ENCODE results near the gene PTPRN2. TPM values are rescaled to one million over a fixed set of nuclear protein-coding genes. Genes with fewer than 3 reads are reported as not detected.

PTPRN2 gene
- total and polyA plus RNA-seq, 8 donors, result 4.9 to 136 (median 46.8) TPM

DNA sequence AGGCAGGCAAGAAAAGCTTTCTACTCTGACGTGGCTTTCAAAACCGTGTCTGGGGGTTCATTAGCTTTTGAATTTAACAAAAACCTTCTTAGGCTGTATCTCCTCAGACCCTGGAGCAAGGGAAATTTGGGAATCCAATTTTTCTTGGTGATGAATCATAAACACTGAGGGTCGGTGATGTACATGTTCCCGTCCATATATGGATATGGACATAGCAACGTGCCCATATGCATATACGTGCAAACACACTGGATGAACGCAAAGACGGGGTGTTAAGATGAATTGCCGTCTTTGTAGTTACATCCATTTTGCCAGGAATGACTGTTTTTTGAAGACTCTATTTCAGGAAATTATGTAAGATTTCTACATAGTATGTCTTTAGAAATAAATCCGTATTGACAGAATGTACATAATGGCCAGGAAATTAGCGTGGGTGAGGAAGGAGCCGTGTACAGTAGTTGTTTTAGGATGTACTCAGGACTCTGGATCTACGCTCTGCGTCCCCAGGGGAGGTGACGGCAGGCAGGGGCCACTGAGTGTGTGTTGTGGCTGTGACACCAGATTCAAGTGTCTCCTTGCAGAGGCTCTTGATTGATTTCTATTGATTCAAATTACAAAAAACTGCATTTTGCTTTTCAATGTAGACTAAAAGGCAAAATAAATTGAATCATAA lies 1012.6 kb downstream of the PTPRN2 start:
- no peak for DNase-seq
- WGBS, 5 donors, result 83 to 94% (median 91%) methylated on average over 15 of the region's 15 CpGs
- Histone ChIP-seq H3K9me3 (no peaks in the 10 kb centered on the region), H3K4me1 (no peaks in the 10 kb centered on the region), H3K36me3 (peaks cover 0 to 5% (median 0%) of the 10 kb centered on the region in 4 donors), H3K27me3 (no peaks in the 10 kb centered on the region), H3K4me3 (no peak overlapping the region), H3K27ac (no peak overlapping the region)
- TF ChIP-seq POLR2AphosphoS5 (IDR thresholded peaks at IDR 0.05) (no peak), EP300 (IDR thresholded peaks at IDR 0.05) (no peak), POLR2A (IDR thresholded peaks at IDR 0.05) (no peak)
- TF ChIP-seq, protein P1, sequence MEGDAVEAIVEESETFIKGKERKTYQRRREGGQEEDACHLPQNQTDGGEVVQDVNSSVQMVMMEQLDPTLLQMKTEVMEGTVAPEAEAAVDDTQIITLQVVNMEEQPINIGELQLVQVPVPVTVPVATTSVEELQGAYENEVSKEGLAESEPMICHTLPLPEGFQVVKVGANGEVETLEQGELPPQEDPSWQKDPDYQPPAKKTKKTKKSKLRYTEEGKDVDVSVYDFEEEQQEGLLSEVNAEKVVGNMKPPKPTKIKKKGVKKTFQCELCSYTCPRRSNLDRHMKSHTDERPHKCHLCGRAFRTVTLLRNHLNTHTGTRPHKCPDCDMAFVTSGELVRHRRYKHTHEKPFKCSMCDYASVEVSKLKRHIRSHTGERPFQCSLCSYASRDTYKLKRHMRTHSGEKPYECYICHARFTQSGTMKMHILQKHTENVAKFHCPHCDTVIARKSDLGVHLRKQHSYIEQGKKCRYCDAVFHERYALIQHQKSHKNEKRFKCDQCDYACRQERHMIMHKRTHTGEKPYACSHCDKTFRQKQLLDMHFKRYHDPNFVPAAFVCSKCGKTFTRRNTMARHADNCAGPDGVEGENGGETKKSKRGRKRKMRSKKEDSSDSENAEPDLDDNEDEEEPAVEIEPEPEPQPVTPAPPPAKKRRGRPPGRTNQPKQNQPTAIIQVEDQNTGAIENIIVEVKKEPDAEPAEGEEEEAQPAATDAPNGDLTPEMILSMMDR (IDR thresholded peaks at IDR 0.05), result no peak
- intact Hi-C loops (cut with DNase I; ENCODE audit: low total_unique reads), result no loop called here

DNA sequence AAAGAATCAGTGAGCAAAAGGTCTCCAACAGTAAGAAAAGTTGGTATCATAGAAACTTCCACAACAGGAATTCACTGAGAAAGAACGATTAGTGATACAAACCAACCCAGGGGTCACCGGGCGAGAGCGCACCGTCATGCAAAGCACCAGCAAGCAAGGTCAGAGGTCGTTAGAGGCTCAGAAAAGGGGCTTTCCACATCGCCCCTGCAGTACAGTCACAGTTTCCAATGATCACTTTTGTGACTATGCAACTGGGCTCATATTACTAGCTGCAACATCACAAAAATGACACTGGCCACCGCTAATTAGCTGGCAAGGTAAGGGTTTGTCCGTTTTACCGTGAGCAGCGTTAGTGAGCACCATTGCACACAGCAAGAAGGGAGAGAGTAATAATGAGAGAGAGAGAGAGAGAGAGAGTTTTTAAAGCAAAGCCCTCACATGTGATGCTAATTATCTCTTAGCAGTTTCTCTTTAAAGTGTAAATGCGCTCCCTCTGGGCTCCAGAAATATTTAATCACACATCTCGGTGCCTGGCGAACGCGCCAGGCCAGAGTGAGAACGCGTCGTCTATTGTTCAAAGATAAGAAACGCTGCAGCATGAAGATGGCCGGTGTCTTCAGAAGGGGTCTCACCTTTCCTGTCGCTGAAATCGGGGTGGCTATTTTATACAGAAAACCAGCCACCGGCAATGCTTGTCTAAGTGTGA lies 1013.4 kb downstream of the PTPRN2 start:
- no peaks in the 10 kb centered on the region for H3K27me3 ChIP-seq
- H3K36me3 ChIP-seq, result peaks cover 0 to 5% (median 0%) of the 10 kb centered on the region in 4 donors
- TF ChIP-seq EP300 (IDR thresholded peaks at IDR 0.05) (no peak), POLR2A (IDR thresholded peaks at IDR 0.05) (no peak), POLR2AphosphoS5 (IDR thresholded peaks at IDR 0.05) (no peak)
- TF ChIP-seq, protein P1 (IDR thresholded peaks at IDR 0.05), result no peak
- no peaks in the 10 kb centered on the region for H3K9me3 ChIP-seq
- WGBS, 5 donors, result 87 to 91% (median 89%) methylated on average over 24 of the region's 24 CpGs
- H3K4me3 ChIP-seq, result no peak overlapping the region
- DNase-seq, result no peak
- H3K4me1 ChIP-seq, result peaks cover 0 to 4% (median 0%) of the 10 kb centered on the region in 4 donors
- H3K27ac ChIP-seq, result no peak overlapping the region
- intact Hi-C loops (cut with DNase I; ENCODE audit: low total_unique reads), result no loop called here

DNA sequence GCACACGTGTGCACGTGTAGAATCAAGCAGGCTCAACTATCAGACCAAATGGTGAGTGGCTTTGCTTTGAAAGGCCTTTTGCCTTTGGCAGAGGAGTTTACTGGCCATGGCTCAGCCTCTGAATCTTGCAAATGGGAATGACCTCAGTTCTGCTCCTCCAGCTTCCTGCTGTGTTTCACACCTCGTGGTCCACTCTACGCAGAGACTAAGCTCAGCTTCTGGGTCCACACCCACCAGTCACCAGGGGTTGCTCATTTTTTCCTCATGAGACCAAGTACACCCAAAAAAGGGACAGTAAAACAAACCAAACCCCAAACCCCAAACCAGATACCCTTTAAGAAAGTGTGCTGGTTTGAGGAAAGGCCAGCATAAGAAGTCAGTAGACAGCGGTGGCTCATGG lies 1014.4 kb downstream of the PTPRN2 start:
- H3K4me1 ChIP-seq, result peaks cover 0 to 12% (median 3%) of the 10 kb centered on the region in 4 donors
- no peaks in the 10 kb centered on the region for H3K9me3 ChIP-seq
- WGBS, 5 donors, result 85 to 94% (median 89%) methylated on average over 5 of the region's 5 CpGs
- DNase-seq, result no peak
- H3K27me3 ChIP-seq, result no peaks in the 10 kb centered on the region
- H3K36me3 ChIP-seq, result peaks cover 0 to 5% (median 0%) of the 10 kb centered on the region in 4 donors
- H3K27ac ChIP-seq, result no peak overlapping the region
- TF ChIP-seq EP300 (IDR thresholded peaks at IDR 0.05), result no peak
- TF ChIP-seq POLR2AphosphoS5 (IDR thresholded peaks at IDR 0.05), result no peak
- no peak overlapping the region for H3K4me3 ChIP-seq
- intact Hi-C loops (cut with DNase I; ENCODE audit: low total_unique reads), result no loop called here

DNA sequence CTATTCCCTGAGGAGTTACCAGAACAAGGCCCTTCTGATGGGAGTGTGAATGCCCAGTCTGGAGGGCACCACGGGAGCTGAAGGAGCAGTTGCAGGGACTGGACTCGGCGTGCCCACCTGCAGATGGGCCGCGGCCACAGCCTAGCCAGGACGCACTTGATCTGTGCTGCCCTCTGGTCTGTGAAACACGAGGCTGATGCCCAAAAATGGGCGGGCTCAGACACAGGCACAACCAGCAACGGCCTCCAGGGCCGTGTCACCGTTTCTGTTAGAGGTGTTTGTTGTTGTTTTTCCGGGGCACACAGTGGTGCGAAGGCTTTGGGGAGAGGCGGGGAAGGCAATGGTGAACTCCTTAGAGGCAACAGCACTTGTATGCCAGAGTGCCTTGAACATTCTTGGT lies 1015.0 kb downstream of the PTPRN2 start:
- Histone ChIP-seq H3K36me3 (peaks cover 0 to 5% (median 0%) of the 10 kb centered on the region in 4 donors), H3K27me3 (no peaks in the 10 kb centered on the region), H3K27ac (no peak overlapping the region), H3K9me3 (no peaks in the 10 kb centered on the region), H3K4me3 (no peak overlapping the region), H3K4me1 (peaks cover 0 to 18% (median 8%) of the 10 kb centered on the region in 4 donors)
- no peak for TF ChIP-seq POLR2AphosphoS5 (IDR thresholded peaks at IDR 0.05)
- no peak for TF ChIP-seq EP300 (IDR thresholded peaks at IDR 0.05)
- TF ChIP-seq, protein P1 (IDR thresholded peaks at IDR 0.05), result no peak
- TF ChIP-seq POLR2A (IDR thresholded peaks at IDR 0.05), result no peak
- intact Hi-C loops (cut with DNase I; ENCODE audit: low total_unique reads), result no loop called here
- 73 to 89% (median 84%) methylated on average over 8 to 14 of the region's 14 CpGs for WGBS, 5 donors
- DNase-seq, result no peak
